Measurements from ENCODE around the gene PDK2. TPM values are rescaled to one million over a fixed set of nuclear protein-coding genes. Genes with fewer than 3 reads are reported as not detected.
A peak's percentile ranks its signal among the peaks of the same experiment; 100 is the strongest.

Gene PDK2
- total RNA-seq, 1 donor from 2014 or later, result 14.5 TPM

- no peak for DNase-seq (ENCODE audit: low read depth)
These were observed 45.1 kb downstream of the PDK2 start for GRCh38 chr17:50139950-50140885.

GRCh38 chr17:50141026-50141744 is 46.0 kb downstream of the PDK2 start:
- no peaks in the 10 kb centered on the region for H3K27me3 ChIP-seq (ENCODE audit: control insufficient read depth, insufficient read depth, low read length)
- no peak overlapping the region for H3K4me3 ChIP-seq (ENCODE audit: low read depth, low read length)
- DNase-seq (ENCODE audit: low read depth), result no peak
- no peak for TF ChIP-seq CTCF (IDR thresholded peaks at IDR 0.05; ENCODE audit: insufficient read depth, low read length, poor library complexity, severe bottlenecking)
- peaks cover 16% of the 10 kb centered on the region for H3K36me3 ChIP-seq (ENCODE audit: control insufficient read depth, insufficient read depth, low read length)

More at GRCh38 chr17:50139950-50140885, 45.1 kb downstream of the PDK2 start:
- Histone ChIP-seq H3K27me3 (ENCODE audit: control insufficient read depth, insufficient read depth, low read length) (no peaks in the 10 kb centered on the region), H3K4me3 (ENCODE audit: low read depth, low read length) (no peak overlapping the region), H3K36me3 (ENCODE audit: control insufficient read depth, insufficient read depth, low read length) (peaks cover 16% of the 10 kb centered on the region)
- peak; percentile 95 for TF ChIP-seq CTCF (IDR thresholded peaks at IDR 0.05; ENCODE audit: insufficient read depth, low read length, poor library complexity, severe bottlenecking)

- H3K36me3 ChIP-seq (ENCODE audit: control insufficient read depth, insufficient read depth, low read length), result peaks cover 14% of the 10 kb centered on the region
- no peak overlapping the region for H3K4me3 ChIP-seq (ENCODE audit: low read depth, low read length)
These were observed 46.6 kb downstream of the PDK2 start for GRCh38 chr17:50141745-50142110.

GRCh38 chr17:50143461-50144176 is 48.5 kb downstream of the PDK2 start:
- H3K4me3 ChIP-seq (ENCODE audit: low read depth, low read length), result no peak overlapping the region
- no peak for TF ChIP-seq CTCF (IDR thresholded peaks at IDR 0.05; ENCODE audit: insufficient read depth, low read length, poor library complexity, severe bottlenecking)
- DNase-seq (ENCODE audit: low read depth), result no peak
- no peaks in the 10 kb centered on the region for H3K27me3 ChIP-seq (ENCODE audit: control insufficient read depth, insufficient read depth, low read length)
- H3K36me3 ChIP-seq (ENCODE audit: control insufficient read depth, insufficient read depth, low read length), result peaks cover 12% of the 10 kb centered on the region

More at GRCh38 chr17:50141745-50142110, 46.6 kb downstream of the PDK2 start:
- no peak for TF ChIP-seq CTCF (IDR thresholded peaks at IDR 0.05; ENCODE audit: insufficient read depth, low read length, poor library complexity, severe bottlenecking)
- no peak for DNase-seq (ENCODE audit: low read depth)
- no peaks in the 10 kb centered on the region for H3K27me3 ChIP-seq (ENCODE audit: control insufficient read depth, insufficient read depth, low read length)

GRCh38 chr17:50144355-50144754 is 49.2 kb downstream of the PDK2 start:
- no peak overlapping the region for H3K4me3 ChIP-seq (ENCODE audit: low read depth, low read length)
- no peak for DNase-seq (ENCODE audit: low read depth)
- peaks cover 7% of the 10 kb centered on the region for H3K36me3 ChIP-seq (ENCODE audit: control insufficient read depth, insufficient read depth, low read length)
- no peak for TF ChIP-seq CTCF (IDR thresholded peaks at IDR 0.05; ENCODE audit: insufficient read depth, low read length, poor library complexity, severe bottlenecking)
- H3K27me3 ChIP-seq (ENCODE audit: control insufficient read depth, insufficient read depth, low read length), result no peaks in the 10 kb centered on the region

All from kidney epithelial cell (primary cell).